C4-2B (cell line): ENCODE data around the gene TMPRSS5.

Source experiments
- ZFX ChIP-seq: fragments of 450-650 bp; IDR thresholded peaks from 2 replicates; pipeline ENCODE4 v1.6.1; 2017
- TF ChIP-seq, protein P1 (sequence below): fragments of 450-650 bp; conservative IDR thresholded peaks from 2 replicates; pipeline ENCODE4 v1.5.1; 2017; ENCODE audit warnings: mild to moderate bottlenecking

- TF ChIP-seq, protein P1, sequence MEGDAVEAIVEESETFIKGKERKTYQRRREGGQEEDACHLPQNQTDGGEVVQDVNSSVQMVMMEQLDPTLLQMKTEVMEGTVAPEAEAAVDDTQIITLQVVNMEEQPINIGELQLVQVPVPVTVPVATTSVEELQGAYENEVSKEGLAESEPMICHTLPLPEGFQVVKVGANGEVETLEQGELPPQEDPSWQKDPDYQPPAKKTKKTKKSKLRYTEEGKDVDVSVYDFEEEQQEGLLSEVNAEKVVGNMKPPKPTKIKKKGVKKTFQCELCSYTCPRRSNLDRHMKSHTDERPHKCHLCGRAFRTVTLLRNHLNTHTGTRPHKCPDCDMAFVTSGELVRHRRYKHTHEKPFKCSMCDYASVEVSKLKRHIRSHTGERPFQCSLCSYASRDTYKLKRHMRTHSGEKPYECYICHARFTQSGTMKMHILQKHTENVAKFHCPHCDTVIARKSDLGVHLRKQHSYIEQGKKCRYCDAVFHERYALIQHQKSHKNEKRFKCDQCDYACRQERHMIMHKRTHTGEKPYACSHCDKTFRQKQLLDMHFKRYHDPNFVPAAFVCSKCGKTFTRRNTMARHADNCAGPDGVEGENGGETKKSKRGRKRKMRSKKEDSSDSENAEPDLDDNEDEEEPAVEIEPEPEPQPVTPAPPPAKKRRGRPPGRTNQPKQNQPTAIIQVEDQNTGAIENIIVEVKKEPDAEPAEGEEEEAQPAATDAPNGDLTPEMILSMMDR, result no peak
- TF ChIP-seq ZFX, result no peak
Measured at GRCh38 chr11:113681711-113682413, 24.2 kb downstream of the TMPRSS5 start.
